Measurements from ENCODE around the gene NAALADL2. TPM values are rescaled to one million over a fixed set of nuclear protein-coding genes. Genes with fewer than 3 reads are reported as not detected.
"Not testable (repeated sequence)": the region's sequence is repeated elsewhere in the genome, so short reads cannot be mapped to it uniquely, and the experiment has no call there.

The NAALADL2 gene
- total RNA-seq, 1 donor, result 1.3 TPM

DNA sequence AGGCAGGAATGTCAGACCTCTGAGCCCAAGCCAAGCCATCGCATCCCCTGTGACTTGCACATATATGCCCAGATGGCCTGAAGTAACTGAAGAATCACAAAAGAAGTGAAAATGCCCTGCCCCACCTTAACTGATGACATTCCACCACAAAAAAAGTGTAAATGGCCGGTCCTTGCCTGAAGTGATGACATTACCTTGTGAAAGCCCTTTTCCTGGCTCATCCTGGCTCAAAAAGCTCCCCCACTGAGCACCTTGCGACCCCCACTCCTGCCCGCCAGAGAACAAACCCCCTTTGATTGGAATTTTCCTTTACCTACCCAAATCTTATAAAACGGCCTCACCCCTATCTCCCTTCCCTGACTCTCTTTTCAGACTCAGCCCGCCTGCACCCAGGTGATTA is 976.6 kb downstream of the NAALADL2 start:
- H3K4me3 ChIP-seq (ENCODE audit: low read length); H3K4me1 ChIP-seq (ENCODE audit: insufficient read depth, low read length); H3K9me3 ChIP-seq (ENCODE audit: low read depth, low read length); H3K27me3 ChIP-seq (ENCODE audit: insufficient read depth, low read length): not testable (repeated sequence)

DNA sequence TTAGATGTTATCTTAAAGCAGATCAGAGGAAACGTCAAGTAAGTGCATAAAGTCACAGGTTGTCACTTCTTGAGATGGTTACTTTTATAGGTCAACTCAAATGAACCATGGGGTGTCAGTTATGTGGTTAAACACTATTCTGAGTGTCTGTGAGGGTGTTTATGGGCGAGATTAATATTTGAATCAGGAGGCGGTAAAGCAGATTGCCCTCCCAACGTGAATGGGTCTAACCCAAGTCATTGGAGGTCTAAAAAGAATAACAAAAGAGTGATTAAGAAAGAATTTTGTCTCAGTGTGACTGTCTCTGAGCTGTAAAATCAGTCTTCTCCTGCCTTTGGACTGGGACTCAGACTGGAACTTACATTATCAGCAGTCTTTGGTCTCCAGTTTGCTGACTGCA is 977.5 kb downstream of the NAALADL2 start:
- Histone ChIP-seq H3K27me3 (ENCODE audit: insufficient read depth, low read length) (no peaks in the 10 kb centered on the region), H3K4me3 (ENCODE audit: low read length) (no peak overlapping the region), H3K9me3 (ENCODE audit: low read depth, low read length) (no peaks in the 10 kb centered on the region), H3K4me1 (ENCODE audit: insufficient read depth, low read length) (no peaks in the 10 kb centered on the region)

DNA sequence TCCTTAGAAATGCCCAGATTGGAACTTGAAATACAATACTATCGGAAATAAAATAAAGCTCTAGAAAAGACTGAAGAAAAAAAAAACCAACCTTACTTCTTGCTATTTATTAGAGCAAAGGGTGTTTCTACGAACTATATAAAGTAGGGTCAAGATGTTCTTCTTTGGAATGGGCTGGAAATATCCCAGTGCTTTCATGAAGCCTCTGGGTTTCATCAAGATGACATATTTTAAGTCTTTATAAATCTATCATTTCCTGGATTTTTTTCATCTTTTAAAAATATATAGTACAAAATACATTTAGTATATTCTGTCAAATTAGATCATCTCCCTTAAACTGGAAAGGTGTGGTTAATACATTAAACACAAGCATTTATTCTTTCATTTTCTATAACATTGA is 978.8 kb downstream of the NAALADL2 start:
- Histone ChIP-seq H3K4me1 (ENCODE audit: insufficient read depth, low read length) (no peaks in the 10 kb centered on the region), H3K4me3 (ENCODE audit: low read length) (no peak overlapping the region)

DNA sequence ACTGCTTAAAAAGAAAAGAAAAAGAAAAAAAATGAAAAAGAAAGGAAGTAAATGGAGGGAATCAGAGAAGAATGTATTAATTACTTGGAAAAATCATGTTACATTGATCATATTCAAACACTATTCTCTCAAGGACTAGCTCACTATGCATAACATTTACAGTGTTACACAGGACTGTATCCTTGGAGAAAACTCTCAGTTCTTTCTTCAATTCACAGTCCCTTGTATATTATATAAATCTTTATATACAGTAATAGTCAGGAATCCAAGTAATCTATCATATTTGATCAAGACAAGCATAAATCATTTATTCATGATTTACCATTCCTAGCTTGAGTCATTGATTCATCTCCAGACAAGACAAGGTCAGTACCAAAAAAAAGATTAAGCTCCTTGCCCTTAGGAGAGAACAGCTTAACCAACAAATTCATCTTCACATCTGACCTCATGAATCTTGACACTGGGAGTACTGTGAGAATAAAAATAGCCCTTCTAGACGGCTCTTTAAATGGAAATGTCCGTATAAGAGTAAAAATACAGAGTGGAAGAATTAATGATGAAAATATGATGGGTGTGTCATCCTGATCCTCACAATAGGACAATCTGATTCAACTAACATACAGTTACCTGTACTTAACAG is 980.4 kb downstream of the NAALADL2 start:
- Histone ChIP-seq H3K4me1 (ENCODE audit: insufficient read depth, low read length) (no peaks in the 10 kb centered on the region), H3K27me3 (ENCODE audit: insufficient read depth, low read length) (no peaks in the 10 kb centered on the region), H3K4me3 (ENCODE audit: low read length) (no peak overlapping the region), H3K9me3 (ENCODE audit: low read depth, low read length) (no peaks in the 10 kb centered on the region)

More for the DNA sequence above, 978.8 kb downstream of the NAALADL2 start:
- Histone ChIP-seq H3K9me3 (ENCODE audit: low read depth, low read length) (no peaks in the 10 kb centered on the region), H3K27me3 (ENCODE audit: insufficient read depth, low read length) (no peaks in the 10 kb centered on the region)

DNA sequence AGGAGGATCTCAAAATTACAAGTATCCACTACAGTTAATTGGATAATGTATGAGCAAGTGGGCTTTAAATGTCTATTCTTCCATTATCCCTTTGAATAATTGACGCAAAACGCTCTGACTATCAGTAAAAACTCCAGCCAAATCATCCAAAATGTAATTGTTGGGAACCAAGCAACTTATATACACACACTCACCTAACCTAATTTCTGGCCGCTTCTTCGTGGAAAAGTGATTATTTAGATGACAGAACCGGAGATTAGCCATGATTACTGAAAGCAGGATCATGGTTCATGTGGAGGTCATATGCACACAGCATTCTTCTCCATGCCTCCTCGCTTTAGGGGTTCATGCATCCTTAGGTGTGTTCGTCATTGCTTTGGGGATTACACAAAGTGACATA is 992.4 kb downstream of the NAALADL2 start:
- Histone ChIP-seq H3K9me3 (ENCODE audit: low read depth, low read length) (no peaks in the 10 kb centered on the region), H3K27me3 (ENCODE audit: insufficient read depth, low read length) (no peaks in the 10 kb centered on the region), H3K4me1 (ENCODE audit: insufficient read depth, low read length) (no peaks in the 10 kb centered on the region), H3K4me3 (ENCODE audit: low read length) (no peak overlapping the region)

DNA sequence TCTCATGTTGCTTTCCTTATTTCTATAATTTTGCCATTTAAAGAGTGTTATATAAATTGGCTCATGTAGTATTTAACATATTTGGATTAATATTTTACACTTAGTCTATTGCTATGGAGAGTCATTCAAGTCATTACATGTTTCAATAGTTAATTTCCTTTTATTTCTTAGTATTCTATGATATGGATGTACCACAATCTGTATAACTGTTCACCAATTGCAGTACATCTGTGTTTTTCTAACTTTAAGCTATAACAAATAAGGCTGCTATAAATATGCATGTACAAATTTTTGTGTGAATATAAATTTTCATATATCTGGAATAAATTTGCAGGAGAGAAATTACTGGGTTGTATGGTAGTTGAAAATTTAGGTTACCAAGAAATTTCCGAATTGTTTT is 993.4 kb downstream of the NAALADL2 start:
- Histone ChIP-seq H3K27me3 (ENCODE audit: insufficient read depth, low read length) (no peaks in the 10 kb centered on the region), H3K9me3 (ENCODE audit: low read depth, low read length) (no peaks in the 10 kb centered on the region), H3K4me1 (ENCODE audit: insufficient read depth, low read length) (no peaks in the 10 kb centered on the region), H3K4me3 (ENCODE audit: low read length) (no peak overlapping the region)

DNA sequence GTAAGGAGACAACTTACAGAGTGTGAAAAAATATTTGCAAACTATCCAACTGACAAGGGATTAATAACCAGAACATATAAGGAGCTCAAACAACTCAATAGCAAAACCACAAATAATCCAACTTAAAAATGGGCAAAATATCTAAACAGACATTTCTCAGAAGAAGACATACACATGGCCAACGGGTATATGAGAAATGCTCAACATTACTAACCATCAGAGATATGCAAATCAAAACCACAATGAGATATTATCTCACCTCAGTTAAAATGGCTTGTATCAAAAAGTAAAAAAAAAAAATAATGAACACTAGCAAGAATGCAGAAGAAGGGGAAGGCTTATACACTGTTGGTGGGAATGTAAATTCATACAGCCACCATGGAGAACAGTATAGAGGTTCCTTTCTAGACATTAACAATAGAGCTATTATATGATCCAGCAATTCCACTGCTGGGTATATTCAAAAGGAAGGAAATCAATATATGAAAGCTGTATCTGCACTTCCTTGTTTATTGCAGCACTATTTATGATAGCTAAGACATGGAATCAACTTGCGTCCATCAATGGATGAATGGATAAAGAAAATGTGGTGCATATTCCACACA is 998.6 kb downstream of the NAALADL2 start:
- Histone ChIP-seq H3K4me3 (ENCODE audit: low read length) (no peak overlapping the region), H3K4me1 (ENCODE audit: insufficient read depth, low read length) (no peaks in the 10 kb centered on the region), H3K9me3 (ENCODE audit: low read depth, low read length) (no peaks in the 10 kb centered on the region), H3K27me3 (ENCODE audit: insufficient read depth, low read length) (no peaks in the 10 kb centered on the region)

All from mononuclear cell (primary cell).